ENCODE data around the gene EGFR.

EGFR gene

GRCh38 chr7:55130395-55131141 is 111.8 kb downstream of the EGFR start:
- no peak for DNase-seq

GRCh38 chr7:55131142-55131929 is 112.5 kb downstream of the EGFR start:
- DNase-seq = no peak

- DNase-seq = no peak
These were observed 113.7 kb downstream of the EGFR start for GRCh38 chr7:55132550-55132889.

- peak in 1 of 2 donors; percentile 7 for DNase-seq
These were observed 114.2 kb downstream of the EGFR start for GRCh38 chr7:55132890-55133551.

- DNase-seq = no peak
These were observed 115.0 kb downstream of the EGFR start for GRCh38 chr7:55133630-55134358.

GRCh38 chr7:55134359-55134725 is 115.5 kb downstream of the EGFR start:
- no peak for DNase-seq

- no peak for DNase-seq
These were observed 116.0 kb downstream of the EGFR start for GRCh38 chr7:55134786-55135185.

GRCh38 chr7:55135462-55135861 is 116.6 kb downstream of the EGFR start:
- no peak for DNase-seq

GRCh38 chr7:55138663-55139062 is 119.8 kb downstream of the EGFR start:
- DNase-seq = no peak

- DNase-seq = no peak
These were observed 121.6 kb downstream of the EGFR start for GRCh38 chr7:55140221-55140940.

- DNase-seq = no peak
These were observed 122.1 kb downstream of the EGFR start for GRCh38 chr7:55140941-55141278.

- no peak for DNase-seq
These were observed 124.2 kb downstream of the EGFR start for GRCh38 chr7:55142919-55143600.

GRCh38 chr7:55144333-55145317 is 125.8 kb downstream of the EGFR start:
- DNase-seq = peak in 1 of 2 donors; percentile 8

GRCh38 chr7:55145606-55146005 is 126.8 kb downstream of the EGFR start:
- no peak for DNase-seq

- DNase-seq = no peak
These were observed 128.3 kb downstream of the EGFR start for GRCh38 chr7:55147101-55147500.

- no peak for DNase-seq
These were observed 128.9 kb downstream of the EGFR start for GRCh38 chr7:55147736-55148135.

- DNase-seq = no peak
These were observed 129.8 kb downstream of the EGFR start for GRCh38 chr7:55148571-55148970.

- DNase-seq = no peak
These were observed 130.2 kb downstream of the EGFR start for GRCh38 chr7:55149001-55149400.

- DNase-seq = no peak
These were observed 131.3 kb downstream of the EGFR start for GRCh38 chr7:55150166-55150565.

- no peak for DNase-seq
These were observed 132.1 kb downstream of the EGFR start for GRCh38 chr7:55150709-55151451.
